Neural progenitor cell (in vitro differentiated cells): ENCODE data around the gene C1orf216.

Experiments
- EZH2 ChIP-seq: fragments of 200-600 bp; sonication (generic); IDR thresholded peaks from 2 replicates; pipeline ENCODE4 v1.6.1; 2017; ENCODE audit warnings: antibody characterized with exemption, mild to moderate bottlenecking, moderate library complexity
- EZH2phosphoT487 ChIP-seq: fragments of 200-600 bp; sonication (generic); IDR thresholded peaks from 2 replicates; pipeline ENCODE4 v1.6.1; 2017; ENCODE audit warnings: antibody characterized with exemption
- TF ChIP-seq, protein P1 (sequence below): fragments of 200-600 bp; sonication (generic); IDR thresholded peaks from 2 replicates; pipeline ENCODE4 v1.5.1; 2017; ENCODE audit warnings: antibody characterized with exemption, mild to moderate bottlenecking

DNA sequence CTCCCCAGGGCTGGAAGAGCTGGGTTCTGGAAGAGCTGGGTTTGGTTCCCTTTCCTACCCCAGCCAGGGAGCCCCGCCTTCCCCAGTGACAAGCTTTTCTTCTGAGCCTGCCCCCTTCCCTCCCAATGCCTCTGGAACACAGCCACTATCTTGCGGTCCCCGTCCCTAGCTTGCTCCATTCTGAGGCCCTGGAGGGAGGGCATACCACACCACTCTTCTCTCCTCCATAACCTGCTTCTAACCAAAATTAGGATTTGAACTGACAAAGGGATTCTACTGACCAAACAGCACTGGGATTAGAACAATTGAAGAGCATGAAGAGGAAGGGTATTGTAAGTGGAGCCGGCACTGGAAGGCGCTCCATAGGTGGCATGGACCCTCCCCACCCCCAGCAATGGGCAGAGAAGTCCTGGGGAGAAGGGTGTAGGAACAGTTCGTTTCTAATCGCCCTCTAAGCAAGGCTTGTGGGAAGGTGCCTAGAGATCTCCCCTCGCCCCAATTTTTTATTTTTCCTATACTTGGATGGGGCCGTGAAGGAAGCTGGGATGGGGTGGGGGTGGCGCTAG is 690 bp downstream of the C1orf216 start:
- TF ChIP-seq, protein P1, sequence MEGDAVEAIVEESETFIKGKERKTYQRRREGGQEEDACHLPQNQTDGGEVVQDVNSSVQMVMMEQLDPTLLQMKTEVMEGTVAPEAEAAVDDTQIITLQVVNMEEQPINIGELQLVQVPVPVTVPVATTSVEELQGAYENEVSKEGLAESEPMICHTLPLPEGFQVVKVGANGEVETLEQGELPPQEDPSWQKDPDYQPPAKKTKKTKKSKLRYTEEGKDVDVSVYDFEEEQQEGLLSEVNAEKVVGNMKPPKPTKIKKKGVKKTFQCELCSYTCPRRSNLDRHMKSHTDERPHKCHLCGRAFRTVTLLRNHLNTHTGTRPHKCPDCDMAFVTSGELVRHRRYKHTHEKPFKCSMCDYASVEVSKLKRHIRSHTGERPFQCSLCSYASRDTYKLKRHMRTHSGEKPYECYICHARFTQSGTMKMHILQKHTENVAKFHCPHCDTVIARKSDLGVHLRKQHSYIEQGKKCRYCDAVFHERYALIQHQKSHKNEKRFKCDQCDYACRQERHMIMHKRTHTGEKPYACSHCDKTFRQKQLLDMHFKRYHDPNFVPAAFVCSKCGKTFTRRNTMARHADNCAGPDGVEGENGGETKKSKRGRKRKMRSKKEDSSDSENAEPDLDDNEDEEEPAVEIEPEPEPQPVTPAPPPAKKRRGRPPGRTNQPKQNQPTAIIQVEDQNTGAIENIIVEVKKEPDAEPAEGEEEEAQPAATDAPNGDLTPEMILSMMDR, result no peak
- no peak for TF ChIP-seq EZH2
- no peak for TF ChIP-seq EZH2phosphoT487
